T-helper 9 cell (primary cell): Measurements from ENCODE around the gene KDM6B.
"Not testable (repeated sequence)": the region's sequence is repeated elsewhere in the genome, so short reads cannot be mapped to it uniquely, and the experiment has no call there.

ENCODE experiments used
- DNase-seq: peaks from one replicate; pipeline ENCODE4 v3.0.0-alpha.2; 2020

Gene KDM6B

DNA sequence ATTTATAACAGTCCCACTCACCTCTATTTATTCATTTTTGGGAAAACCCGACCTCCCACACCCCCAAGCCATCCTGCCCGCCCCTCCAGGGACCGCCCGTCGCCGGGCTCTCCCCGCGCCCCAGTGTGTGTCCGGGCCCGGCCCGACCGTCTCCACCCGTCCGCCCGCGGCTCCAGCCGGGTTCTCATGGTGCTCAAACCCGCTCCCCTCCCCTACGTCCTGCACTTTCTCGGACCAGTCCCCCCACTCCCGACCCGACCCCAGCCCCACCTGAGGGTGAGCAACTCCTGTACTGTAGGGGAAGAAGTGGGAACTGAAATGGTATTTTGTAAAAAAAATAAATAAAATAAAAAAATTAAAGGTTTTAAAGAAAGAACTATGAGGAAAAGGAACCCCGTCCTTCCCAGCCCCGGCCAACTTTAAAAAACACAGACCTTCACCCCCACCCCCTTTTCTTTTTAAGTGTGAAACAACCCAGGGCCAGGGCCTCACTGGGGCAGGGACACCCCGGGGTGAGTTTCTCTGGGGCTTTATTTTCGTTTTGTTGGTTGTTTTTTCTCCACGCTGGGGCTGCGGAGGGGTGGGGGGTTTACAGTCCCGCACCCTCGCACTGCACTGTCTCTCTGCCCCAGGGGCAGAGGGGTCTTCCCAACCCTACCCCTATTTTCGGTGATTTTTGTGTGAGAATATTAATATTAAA lies 20.2 kb downstream of the KDM6B start:
- peak; percentile 20 for DNase-seq

DNA sequence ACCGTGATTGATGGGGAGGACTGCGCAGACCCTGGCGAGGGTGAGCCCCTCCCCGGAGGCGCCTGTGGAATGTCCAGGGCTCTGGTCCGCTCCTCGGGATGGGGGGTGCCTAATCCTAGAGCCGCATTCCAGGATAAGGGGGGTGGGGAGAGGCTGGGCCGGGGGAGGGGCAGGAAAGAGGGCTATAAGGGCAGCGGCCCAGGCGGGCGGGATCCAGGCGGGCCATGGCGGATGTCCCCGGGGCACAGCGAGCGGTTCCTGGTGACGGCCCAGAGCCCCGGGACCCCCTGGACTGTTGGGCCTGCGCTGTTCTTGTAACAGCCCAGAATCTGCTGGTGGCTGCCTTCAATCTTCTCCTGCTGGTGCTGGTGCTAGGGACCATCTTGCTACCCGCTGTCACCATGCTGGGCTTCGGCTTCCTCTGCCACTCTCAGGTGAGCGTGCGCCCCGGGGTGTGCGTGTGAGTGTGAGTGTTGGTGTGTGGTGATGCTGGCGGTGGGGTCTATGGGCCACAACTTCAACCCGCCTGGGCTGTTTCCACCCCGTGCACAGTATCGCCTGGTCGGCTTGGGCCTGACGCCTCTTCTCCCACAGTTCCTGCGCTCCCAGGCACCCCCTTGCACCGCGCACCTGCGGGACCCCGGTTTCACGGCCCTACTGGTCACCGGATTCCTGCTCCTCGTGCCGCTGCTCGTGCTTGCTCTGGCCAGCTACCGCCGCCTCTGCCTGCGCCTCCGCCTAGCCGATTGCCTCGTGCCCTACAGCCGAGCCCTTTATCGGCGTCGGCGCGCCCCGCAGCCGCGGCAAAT lies 21.0 kb downstream of the KDM6B start, which contains the start of gene TMEM88:
Gene TMEM88, plus strand, starts transcription at position 216 of the 809 bp plus-strand sequence. Its CDS starts 9 bp downstream, at position 225.
- peak; percentile 23 for DNase-seq

DNA sequence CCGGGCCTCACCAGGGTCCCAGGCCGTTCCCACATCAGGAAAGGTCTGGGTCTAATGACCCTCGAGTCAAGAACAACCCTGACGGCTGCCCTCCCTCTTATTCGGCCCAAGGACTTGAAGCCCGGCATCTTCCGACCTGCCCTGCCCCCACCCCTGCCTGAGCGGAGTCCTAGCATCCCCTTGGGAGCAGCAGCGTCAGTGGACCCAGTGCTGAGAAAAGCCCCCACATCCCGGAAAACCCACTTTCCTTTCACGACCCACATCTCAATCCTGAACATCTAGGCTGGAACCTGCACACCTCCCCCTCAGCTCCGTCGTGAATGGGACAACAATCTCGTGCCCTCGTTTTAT lies 21.6 kb downstream of the KDM6B start:
- DNase-seq, result no peak

DNA sequence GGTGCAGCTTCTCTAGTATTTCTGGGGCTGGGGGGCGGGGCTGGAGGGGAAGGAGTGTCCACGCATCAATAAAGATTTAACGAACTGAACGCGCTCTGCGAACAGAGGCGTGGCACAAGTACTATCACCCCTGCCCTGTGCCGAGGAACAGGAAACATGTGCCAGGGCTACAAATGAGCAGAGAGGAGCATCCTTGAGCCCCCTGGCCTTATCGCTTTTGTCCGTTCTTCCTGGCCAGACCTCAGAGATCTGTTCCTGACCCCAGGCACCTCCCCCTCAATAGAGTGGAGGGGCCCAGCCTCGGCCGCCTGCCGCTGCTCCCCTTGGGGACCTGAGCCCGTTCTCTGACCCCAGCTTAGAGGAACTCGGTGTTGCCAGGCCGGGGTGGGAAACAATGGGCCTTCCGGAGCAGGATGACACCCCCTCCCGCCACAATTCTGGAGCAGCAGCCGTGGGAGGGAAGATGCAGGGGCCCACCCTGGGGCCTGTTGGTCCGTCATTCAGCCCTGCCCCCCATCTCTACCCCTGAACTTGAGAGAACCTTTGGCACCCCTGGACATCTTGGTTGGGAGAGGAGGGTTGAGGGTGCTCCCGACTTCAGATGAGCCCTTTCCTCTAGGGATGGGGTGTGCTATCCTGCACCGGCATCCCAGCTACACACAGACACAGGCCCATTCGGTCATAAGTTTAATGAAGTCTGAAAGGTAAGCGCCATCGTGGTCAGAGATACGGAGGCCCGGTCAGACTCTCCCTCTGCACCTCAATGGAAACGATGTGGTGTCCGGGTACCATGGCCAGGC lies 22.2 kb downstream of the KDM6B start:
- peak; percentile 21 for DNase-seq

DNA sequence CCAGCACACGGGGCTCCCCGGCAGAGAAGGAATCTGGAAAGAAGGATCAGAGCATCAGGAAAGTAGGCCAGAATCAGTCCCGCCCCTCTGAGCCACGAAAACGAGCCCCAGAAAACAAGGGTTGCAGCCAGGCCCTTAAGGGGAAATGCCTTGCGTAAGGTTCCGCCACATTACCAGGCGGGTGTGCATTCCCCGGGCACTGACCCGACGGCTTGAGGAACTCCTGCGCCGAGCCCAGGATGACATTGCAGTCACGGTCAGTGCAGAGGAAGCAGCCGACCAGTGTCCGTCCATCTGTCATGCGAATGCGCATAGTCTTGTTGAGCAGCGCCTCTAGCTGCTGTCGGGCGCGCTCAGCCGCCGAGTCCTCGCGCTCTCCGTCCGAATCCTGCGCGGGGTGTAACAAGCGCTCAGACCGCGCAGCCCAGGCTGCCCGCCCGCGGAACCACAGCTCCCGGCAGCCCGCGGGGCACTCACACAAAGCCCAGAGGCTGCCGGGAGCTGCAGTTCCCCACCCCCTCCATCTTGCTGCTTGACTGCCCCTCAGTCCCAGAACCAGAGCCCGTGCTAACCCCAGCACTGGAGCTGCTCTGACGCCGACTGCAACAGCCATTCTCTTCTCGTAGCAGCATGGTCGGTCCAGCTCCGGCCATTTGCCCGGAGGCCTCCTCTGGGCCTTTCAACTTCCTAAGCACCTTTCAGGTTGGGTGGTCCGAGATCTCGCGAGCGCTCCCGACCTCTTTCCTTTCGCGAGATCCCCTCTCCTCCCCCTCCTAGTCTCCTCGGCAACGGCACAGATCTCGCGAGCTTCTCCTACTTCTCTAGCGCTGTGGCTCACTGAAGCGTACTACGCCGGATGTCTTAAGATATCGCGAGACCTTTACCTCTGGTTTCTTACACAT lies 23.0 kb downstream of the KDM6B start, which contains the start of gene NAA38:
Gene NAA38, minus strand, starts transcription at position 749 of the 902 bp plus-strand sequence. Its CDS starts 96 bp downstream, at position 653.
- DNase-seq, result peak; percentile 87

DNA sequence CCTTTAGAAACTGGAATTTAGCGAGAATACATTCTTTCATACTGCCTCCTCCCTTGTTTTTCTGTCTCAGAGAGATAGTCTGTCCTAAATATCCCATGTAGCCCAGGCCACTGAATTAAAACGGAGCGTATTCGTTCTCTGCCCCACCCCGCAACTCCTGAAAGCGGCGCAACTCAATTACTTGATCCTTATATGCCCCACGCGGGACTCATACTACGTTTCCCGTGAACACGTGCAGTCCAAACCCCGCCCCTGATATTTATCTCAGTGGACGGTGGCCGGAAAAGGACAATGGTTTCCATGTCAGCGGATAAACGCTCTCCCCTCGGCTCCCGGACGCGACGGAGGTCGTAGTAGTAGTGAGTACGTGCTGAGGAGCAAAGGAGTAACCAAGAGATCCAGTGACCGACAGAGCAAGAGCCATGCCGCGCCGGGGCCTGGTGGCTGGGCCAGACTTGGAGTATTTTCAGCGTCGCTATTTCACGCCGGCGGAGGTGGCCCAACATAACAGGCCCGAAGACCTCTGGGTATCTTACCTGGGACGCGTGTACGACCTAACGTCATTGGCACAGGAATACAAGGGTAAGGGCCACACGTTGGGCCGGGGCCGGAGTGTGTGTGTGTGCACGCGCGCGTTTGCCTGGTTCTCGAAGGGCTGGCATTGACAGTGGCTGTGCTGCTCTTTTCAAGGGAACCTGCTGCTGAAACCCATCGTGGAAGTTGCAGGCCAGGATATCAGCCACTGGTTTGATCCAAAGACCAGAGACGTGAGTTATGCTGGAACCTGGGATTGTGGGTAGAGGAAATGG lies 23.9 kb downstream of the KDM6B start, which contains the start of gene CYB5D1:
Gene CYB5D1, plus strand, starts transcription at position 291 of the 809 bp plus-strand sequence. Its CDS starts 132 bp downstream, at position 423.
- DNase-seq, result peak; percentile 81

DNA sequence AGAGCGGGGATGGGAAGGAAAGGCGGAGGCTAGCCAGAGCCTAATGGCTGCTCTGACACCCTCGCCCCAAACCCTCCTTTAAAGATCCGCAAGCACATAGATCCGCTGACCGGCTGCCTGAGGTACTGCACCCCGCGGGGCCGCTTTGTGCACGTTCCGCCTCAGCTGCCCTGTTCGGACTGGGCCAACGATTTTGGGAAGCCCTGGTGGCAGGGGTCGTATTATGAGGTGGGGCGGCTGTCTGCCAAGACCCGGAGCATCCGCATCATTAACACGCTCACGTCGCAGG lies 24.4 kb downstream of the KDM6B start:
- DNase-seq, result peak; percentile 29

DNA sequence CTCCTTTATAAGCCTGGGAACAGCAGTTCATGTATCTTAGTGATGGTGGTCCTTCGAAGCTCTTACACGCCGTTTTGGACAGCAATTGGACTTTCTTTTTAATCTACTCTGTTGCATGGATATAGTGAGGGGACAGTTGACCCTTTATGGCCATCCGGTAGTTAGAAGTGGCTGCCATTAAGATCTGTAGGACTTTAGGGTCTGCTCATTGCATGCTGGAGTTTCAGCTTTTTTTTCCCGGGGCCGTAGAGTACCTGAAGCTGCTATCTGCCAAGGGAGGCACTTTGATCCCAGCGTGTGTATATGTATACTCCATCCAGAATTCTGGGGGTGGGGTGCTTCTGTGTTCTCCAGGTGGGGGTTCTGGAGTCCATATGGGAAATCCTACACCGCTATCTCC lies 25.0 kb downstream of the KDM6B start:
- DNase-seq, result no peak

DNA sequence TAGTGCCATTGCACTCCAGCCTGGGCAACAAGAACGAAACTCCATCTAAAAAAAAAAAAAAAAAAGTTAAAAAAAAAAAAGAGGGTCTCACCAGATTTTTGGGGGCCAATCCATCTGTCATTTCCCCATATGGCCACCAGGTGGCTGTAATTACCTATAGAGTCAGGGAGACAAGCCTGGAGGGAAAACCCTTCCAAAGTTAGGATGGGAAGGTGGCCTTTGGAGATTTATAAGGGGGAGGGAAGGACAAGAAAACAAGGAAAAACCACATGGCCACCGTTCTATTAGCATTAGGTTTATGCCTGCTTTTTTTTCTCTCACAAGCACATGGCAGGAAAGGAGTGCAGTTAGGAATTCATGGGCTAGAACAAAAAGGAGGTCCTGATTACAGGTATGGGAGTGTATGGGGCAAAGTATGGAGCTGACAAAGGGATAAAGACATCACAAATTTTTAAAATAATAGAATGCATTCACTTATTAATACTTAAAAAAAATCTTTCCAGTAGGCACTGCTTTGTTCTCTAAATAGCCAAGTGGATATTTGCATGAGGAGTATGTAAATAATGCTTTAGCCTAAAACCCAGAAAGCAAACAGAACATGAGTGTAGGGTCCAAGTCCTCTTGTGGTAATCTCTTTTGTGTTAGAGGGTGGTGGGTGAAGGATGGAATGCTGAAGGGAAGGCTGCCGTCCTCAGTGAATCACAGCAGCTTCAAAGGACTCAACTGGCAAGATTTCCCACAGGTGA lies 28.8 kb downstream of the KDM6B start:
- DNase-seq, result peak; percentile 38

DNA sequence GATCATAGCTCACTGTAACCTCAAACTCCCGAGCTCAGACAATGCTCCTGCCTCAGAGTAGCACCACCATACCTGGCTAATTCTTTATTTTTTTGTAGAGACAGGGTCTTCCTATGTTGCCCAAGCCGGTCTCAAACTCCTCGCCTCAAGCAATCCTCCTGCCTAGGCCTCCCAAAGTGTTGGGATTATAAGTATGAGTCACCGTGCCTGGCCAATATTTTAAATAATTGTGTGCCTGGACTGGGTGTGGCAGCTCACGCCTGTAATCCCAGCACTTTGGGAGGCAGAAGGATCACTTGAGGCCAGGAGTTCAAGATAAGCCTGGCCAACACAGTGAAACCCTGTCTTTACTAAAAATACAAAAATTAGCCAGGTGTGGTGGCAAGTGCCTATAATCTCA lies 30.4 kb downstream of the KDM6B start:
- not testable (repeated sequence) for DNase-seq

DNA sequence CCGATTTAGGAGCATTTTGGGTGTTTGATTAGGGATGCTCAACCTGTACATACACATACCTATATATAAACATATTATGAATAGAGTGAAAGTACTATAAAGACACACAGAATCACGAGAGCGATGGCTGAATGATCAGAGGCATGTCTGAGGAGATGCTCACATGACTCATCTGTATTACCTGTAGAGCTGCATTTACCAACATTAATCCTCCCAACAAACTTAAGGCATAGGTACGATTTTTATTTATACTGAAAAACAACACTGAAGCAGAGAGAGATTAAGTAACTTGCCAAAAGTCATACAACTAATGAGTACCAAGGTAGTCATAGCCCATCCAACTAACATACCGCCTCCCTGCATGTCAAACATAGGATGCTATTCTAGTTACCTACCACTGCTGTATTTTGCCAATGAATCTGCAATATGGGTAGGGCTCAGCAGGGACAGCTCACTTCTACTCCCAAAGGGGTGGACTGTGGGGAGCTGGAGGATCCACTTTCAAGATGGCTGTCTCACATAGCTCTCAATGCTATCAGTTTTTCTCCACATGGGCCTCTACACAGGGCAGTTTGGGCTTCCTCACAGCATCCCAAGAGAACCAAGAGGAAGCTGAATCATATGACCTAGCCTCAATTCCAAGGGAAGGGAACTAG lies 31.1 kb downstream of the KDM6B start:
- DNase-seq, result no peak

DNA sequence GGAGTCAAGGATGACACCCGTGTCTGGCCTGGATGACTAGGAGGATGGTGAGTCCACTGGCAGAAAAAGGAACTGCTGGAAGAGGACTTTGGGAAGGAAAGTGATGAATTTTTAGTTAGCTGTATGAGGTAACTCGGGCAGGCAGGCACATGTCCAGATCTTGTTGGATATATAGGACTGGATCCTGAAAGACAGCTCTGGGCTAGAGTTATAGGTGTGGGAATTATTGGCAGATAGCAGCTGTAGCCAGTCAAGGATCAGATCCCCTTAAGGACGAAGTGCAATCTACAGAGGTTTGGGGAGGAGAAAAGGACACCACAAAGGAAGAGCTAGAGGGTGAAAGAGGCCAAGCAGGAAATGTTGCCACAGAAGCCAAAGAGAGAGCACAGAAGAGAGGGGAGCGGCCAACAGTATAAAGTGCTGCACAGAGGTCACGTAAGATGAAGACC lies 33.9 kb downstream of the KDM6B start:
- no peak for DNase-seq

DNA sequence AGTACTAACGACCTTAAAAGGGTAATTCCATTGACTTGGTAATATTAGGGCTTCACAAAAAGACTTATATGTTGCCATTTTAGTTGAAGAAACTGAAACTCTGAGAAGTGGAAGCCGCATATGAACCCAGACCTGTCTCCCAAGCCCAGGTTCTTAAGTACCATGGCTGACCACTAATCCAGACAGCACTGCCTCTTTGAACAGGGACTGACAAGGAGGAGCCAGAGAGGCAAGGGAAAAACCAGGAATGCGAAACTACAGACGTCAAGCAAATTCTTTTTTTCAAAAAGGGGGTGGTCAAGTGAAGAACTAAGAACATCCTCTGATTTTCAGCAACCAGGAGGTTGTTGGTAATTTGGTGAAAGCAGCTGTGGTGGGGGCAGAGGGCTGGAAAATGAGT lies 39.0 kb downstream of the KDM6B start:
- no peak for DNase-seq

DNA sequence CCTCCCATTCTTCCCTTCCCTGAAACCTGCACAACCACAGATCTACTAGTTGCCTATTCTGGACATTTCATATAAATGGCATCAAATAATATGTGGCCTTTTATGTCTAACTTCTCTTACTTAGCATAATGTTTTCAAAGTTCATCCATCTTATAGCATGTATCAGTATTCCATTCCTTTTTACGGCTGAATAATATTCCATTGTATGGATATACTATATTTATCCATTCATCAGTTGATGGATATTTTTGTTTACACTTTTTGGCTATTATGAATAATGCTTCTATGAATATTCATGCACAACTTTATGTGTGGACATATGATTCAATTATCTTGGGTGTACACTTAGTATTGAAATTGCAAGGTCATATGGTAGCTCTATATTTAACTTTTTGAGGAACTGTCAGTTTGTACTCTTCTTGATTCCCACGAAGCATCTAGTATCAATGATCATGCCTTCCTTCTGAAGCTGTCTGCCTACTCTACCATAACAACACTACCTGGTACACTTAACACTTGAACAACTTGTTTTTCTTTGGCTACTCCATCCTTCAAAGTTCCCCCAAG lies 41.9 kb downstream of the KDM6B start:
- DNase-seq, result no peak

DNA sequence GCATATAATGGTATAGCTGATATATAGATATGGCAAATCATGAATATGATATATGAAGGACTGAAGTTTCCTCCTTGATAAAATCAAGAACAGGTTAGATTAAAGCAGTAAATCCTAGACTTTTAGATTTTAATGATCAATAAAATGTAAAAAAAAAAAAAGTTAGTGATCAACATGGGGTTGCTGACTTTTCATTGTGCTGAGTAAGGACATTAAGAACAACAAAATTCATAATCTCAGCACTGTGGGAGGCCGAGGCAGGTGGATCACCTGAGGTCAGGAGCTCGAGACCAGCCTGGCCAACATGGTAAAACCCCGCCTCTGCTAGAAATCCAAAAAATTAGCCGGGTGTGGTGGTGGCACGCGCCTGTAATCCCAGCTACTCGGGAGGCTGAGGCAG lies 44.2 kb downstream of the KDM6B start:
- no peak for DNase-seq

DNA sequence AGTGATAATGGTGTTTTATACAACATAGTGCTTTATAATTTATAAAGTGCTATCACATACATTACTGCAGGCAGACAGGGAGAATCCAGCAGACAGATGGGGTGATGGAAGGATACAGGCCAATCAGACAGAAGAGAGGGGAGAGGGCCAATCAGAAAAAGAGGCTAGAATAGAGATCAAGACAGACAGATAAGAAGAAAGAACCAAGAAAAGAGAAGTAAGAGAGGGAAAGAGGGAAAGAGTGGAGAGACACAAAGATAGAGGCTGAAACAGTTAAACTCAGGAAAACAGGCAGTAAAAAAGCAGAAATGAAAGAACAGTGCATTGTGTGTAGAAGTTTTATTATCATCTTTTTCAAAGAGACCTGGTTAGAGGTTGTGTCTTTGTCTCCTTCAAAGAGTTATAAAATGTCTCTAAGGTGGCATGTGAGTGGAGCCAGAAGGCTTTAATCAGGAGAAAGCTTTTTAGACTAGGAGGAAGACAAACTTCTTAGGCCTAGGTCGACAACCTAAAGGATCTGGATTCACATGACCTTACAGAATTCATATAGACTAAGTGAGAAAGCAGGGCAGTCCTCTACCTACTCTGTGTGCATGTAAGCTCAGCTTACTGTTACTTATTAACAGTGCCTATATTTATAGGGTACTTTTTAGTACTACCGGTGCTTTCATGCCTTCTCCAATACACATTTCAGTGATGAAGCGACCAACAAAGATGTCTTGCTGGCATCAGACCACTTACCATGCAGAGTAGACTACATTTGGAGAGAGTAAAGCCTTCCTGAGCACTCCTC lies 46.3 kb downstream of the KDM6B start:
- no peak for DNase-seq

DNA sequence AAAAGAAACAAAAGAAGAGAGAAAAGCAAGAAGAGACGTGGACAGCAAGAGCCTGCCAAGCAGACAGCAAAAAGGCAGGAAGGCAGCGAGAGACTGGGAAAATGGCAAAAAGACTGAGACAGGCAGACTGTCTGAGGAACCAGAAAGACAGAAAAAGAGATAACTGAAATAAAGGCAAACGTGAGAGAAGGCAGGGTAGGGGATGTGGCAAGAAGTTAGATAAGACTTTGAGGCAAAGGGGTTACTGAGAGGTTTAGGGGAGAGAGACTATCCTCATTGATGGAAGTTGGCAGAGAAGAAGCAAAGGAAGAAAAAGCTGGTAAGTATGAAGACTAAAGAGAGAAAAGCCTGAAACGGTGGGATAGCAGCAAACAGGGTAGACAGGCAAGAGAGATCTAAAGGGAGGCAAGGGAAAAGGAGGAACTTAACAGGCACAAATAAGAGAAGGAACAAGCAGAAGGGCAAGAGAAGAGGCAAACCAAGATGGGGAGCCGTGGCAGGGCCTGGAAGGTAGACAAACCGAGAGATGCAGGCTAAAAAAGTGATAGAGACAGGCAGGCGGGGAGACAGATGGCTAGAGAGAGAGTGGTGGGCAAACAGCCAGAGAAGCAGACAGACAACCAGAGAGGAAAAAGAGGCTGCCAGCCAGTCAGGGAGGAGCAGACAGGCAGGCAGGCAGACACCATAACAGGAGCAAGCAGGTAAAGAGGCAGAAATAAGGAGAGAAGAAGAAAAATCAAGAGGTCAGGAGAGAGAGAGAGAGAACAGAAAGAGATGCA lies 47.4 kb downstream of the KDM6B start:
- DNase-seq, result no peak

DNA sequence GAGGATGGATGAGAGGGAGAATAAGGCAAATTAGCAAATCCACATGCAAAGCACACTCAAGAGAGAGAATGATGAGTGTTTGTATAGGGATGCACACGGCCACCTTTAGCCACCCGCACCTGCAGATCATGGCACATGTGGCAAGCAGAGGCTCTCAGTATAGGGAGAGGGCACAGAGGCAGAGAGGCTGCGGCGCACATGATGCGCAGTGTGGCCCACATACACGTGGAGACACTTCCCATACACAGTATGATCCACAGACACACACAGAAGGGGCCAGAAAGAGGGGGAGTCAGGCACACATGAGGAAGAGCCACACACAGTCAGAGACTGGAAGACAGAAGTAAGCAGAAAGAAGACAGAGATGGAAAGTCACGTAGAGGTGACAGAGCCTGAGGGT lies 48.1 kb downstream of the KDM6B start:
- DNase-seq, result no peak
